Spleen (tissue), 13 donors: ENCODE results near the gene INS. TPM values are rescaled to one million over a fixed set of nuclear protein-coding genes. Genes with fewer than 3 reads are reported as not detected.

Experiments used
- DNase-seq: peaks from one replicate; pipeline ENCODE4 v3.0.0-alpha.2; 2020
- H3K27ac ChIP-seq, 8 donors: fragments of 200-600 bp; sonication (generic) in 7 of 8; 1 replicate in 4 of 8; 2 replicates in 4 of 8; pipeline versions ENCODE4 v1.5.0 to v1.8.0; 2016 to 2021; ENCODE audit warnings: inconsistent platforms in 4 of 8, mild to moderate bottlenecking in 4 of 8, moderate library complexity in 1 of 8
- H3K27me3 ChIP-seq, 7 donors: fragments of 200-600 bp; sonication (generic) in 6 of 7; replicated peaks in 1 of 7; 1 replicate in 4 of 7; 2 replicates in 3 of 7; pipeline versions ENCODE4 v1.5.0 to v1.8.0; 2016 to 2021; ENCODE audit warnings: inconsistent platforms in 3 of 7, mild to moderate bottlenecking in 1 of 7
- H3K36me3 ChIP-seq, 6 donors: fragments of 200-600 bp; sonication (generic) in 5 of 6; 1 replicate in 4 of 6; 2 replicates in 2 of 6; pipeline versions ENCODE4 v1.5.0 to v1.8.0; 2016 to 2021; ENCODE audit warnings: inconsistent platforms in 2 of 6
- H3K4me1 ChIP-seq, 6 donors: fragments of 200-600 bp; sonication (generic) in 5 of 6; 1 replicate in 3 of 6; 2 replicates in 3 of 6; pipeline versions ENCODE4 v1.5.0 to v1.8.0; 2016 to 2021; ENCODE audit warnings: inconsistent platforms in 3 of 6
- H3K4me3 ChIP-seq, 8 donors: fragments of 200-600 bp; sonication (generic) in 7 of 8; 1 replicate in 4 of 8; 2 replicates in 4 of 8; pipeline versions ENCODE4 v1.5.0 to v1.8.0; 2016 to 2021; ENCODE audit warnings: inconsistent platforms in 4 of 8, mild to moderate bottlenecking in 4 of 8, moderate library complexity in 2 of 8
- H3K9me3 ChIP-seq, 8 donors: fragments of 200-600 bp; sonication (generic) in 7 of 8; 1 replicate in 4 of 8; 2 replicates in 4 of 8; pipeline versions ENCODE4 v1.5.0 to v1.8.0; 2016 to 2021; ENCODE audit warnings: inconsistent platforms in 4 of 8
- POLR2A ChIP-seq, 3 donors: fragments of 450-650 bp; IDR thresholded peaks; one replicate each; pipeline ENCODE4 v1.5.1; 2017; ENCODE audit warnings: antibody characterized with exemption in 3 of 3, mild to moderate bottlenecking in 1 of 3
- POLR2AphosphoS5 ChIP-seq, 3 donors: sonication (generic); formaldehyde crosslinking; IDR thresholded peaks; one replicate each; pipeline ENCODE4 v1.5.1; 2017; ENCODE audit warnings: antibody characterized with exemption in 3 of 3
- WGBS, 5 donors: extraction: QIAGEN DNeasy Blood & Tissue Kit in 3 of 5; methylation state at CpG; one replicate each; pipeline versions ENCODE4 v1.1.5 to v1.1.7; 2013 to 2018; 5-methylcytosine and 5-hydroxymethylcytosine counted together
- intact Hi-C: fragments of 100-400 bp; cut with DNase I; formaldehyde crosslinking; loops from one replicate; pipeline ENCODE4 v1.15.0; 2023; ENCODE audit warnings: low total_unique reads
- long read RNA-seq, 2 donors: transcript quantifications; one replicate each; lab custom pipeline, GENCODE V29; 2026
- polyA plus RNA-seq, 3 donors: library from polyadenylated mRNA; stranded (reverse); fragments of 200-250 nt; gene quantifications; one replicate each; pipeline ENCODE4 v1.2.1, GENCODE V29; 2013
- total RNA-seq, 7 donors: library from RNA; depleted of rRNA in 3 of 7; stranded (reverse); fragments of >200 nt in 3 of 7; fragmentation: NEBNext Ultra II Directional in 4 of 7; extraction: Animal tissue kit (Norgen Biotek cat#: 25700) in 4 of 7; gene quantifications; one replicate each; pipeline versions ENCODE4 v1.1.0 to v1.2.1, GENCODE V29; 2016 to 2021
- TF ChIP-seq, protein P1 (sequence below), 11 experiments: fragments of 200-600 bp in 7 of 11; fragments of 450-650 bp in 4 of 11; sonication (generic) in 4 of 11; IDR thresholded peaks in 8 of 11; conservative IDR thresholded peaks in 3 of 11; 1 replicate in 7 of 11; 2 replicates in 4 of 11; pipeline versions ENCODE4 v1.4.0 to v1.8.0; 2016 to 2021; ENCODE audit warnings: antibody characterized with exemption in 11 of 11, inconsistent platforms in 4 of 11, mild to moderate bottlenecking in 1 of 11
- donor health status: healthy with polysubstance abuse.
- donor health status: DM: no; HTN: no; CAD: no; lungs with moderate emphysema.
- donor health status: DM: no; HTN: no; CAD: no.
- donor health status: Bipolar disorder and iron deficiency.
- donor health status: healthy.
- donor health status: DM: no; HTN: no; CAD: no.
- donor health status: DM: yes; HTN: yes; CAD: no.

The INS gene
- 1 to 10 TPM in 2 of 7 donors, not detected in 5; 1.3 to 1.5 TPM for total RNA-seq
- polyA plus RNA-seq, result 1 to 10 TPM; 1.3 to 2.4 (median 1.9) TPM
- long read RNA-seq, donor 1, result 0 reads
- long read RNA-seq, donor 2, transcript INS-203 (2 exons, 639 nt), result minor isoform, 94 of 575 reads
- long read RNA-seq, donor 2, transcript INS-202 (3 exons, 597 nt), result major isoform, 416 of 575 reads
- long read RNA-seq, donor 2, partial matches to known transcripts, result 62 of 575 reads
- long read RNA-seq, donor 2, other reads (novel, unspliced or antisense), result 0 of 575 reads

GRCh38 chr11:2160736-2161259, at the start of gene INS:
Gene INS, minus strand, starts transcription at chr11:2161209. Its CDS starts 238 bp downstream, at chr11:2160971.
- peaks cover 0 to 86% (median 2%) of the 10 kb centered on the region in 7 donors for H3K27me3 ChIP-seq

DNA sequence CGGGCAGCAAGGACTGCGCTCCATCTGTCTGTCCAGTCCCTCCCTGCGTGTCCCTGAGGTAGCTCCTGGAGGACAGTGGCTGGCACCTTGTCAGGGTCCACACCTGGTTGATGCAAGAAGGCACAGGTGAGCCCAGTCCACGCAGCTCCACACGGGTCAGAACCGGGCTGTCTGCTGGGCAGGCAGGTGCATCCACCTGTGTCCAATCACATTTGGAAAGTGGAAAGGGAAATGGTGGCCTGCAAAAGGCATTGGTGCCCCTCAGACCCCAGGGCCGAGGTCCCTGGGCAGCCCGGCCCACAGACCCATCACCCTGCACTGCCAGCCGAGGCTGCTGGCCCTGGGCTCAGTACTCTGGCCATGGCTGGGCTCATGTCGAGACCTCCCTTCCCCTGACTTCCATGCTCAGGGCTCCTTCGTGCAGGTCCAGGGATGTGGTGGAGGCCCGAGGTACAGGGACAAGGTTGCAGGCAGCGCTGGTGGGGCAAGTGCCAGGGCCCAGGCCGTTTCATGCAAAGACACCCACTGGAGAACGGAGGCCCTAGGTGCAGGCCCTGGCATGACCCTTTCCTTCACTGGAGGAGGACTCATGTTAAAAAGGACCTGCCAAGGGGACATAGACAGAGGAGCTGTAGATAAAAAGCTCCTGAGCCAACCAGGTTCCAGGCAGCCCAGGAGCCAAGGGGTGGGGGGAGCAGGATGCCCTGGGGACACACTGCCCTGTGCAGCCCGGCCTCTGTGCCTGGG, 49.5 kb upstream of the INS start:
- TF ChIP-seq POLR2AphosphoS5 (IDR thresholded peaks at IDR 0.05) (no peak), POLR2A (IDR thresholded peaks at IDR 0.05) (no peak)
- TF ChIP-seq, protein P1, sequence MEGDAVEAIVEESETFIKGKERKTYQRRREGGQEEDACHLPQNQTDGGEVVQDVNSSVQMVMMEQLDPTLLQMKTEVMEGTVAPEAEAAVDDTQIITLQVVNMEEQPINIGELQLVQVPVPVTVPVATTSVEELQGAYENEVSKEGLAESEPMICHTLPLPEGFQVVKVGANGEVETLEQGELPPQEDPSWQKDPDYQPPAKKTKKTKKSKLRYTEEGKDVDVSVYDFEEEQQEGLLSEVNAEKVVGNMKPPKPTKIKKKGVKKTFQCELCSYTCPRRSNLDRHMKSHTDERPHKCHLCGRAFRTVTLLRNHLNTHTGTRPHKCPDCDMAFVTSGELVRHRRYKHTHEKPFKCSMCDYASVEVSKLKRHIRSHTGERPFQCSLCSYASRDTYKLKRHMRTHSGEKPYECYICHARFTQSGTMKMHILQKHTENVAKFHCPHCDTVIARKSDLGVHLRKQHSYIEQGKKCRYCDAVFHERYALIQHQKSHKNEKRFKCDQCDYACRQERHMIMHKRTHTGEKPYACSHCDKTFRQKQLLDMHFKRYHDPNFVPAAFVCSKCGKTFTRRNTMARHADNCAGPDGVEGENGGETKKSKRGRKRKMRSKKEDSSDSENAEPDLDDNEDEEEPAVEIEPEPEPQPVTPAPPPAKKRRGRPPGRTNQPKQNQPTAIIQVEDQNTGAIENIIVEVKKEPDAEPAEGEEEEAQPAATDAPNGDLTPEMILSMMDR (IDR thresholded peaks at IDR 0.05 in 8 of 11, conservative IDR thresholded peaks at IDR 0.05 in 3 of 11), result no peak
- Histone ChIP-seq H3K4me1 (peaks cover 0 to 18% (median 2%) of the 10 kb centered on the region in 6 donors), H3K27me3 (peaks cover 0 to 37% (median 0%) of the 10 kb centered on the region in 7 donors), H3K36me3 (no peaks in the 10 kb centered on the region), H3K4me3 (no peak overlapping the region), H3K9me3 (peaks cover 0 to 4% (median 0%) of the 10 kb centered on the region in 8 donors), H3K27ac (no peak overlapping the region)
- DNase-seq, result peak; percentile 56
- intact Hi-C loops, result no loop called here
- WGBS, 5 donors, result 83 to 87% (median 85%) methylated on average over 15 to 16 of the region's 16 CpGs

More at GRCh38 chr11:2160736-2161259, at the start of gene INS:
- TF ChIP-seq POLR2A (IDR thresholded peaks at IDR 0.05), result no peak
- TF ChIP-seq POLR2AphosphoS5 (IDR thresholded peaks at IDR 0.05), result no peak
- TF ChIP-seq, protein P1 (IDR thresholded peaks at IDR 0.05 in 8 of 11, conservative IDR thresholded peaks at IDR 0.05 in 3 of 11), result no peak
- Histone ChIP-seq H3K4me3 (no peak within 1 kb of the TSS), H3K36me3 (no peaks in the 10 kb centered on the region), H3K4me1 (peaks cover 0 to 4% (median under 1%) of the 10 kb centered on the region in 6 donors), H3K27ac (no peak within 1 kb of the TSS), H3K9me3 (no peaks in the 10 kb centered on the region)
- 74 to 90% (median 84%) methylated on average over 7 to 13 of the region's 13 CpGs for WGBS, 5 donors
- DNase-seq, result no peak
- intact Hi-C loops, result no loop called here

DNA sequence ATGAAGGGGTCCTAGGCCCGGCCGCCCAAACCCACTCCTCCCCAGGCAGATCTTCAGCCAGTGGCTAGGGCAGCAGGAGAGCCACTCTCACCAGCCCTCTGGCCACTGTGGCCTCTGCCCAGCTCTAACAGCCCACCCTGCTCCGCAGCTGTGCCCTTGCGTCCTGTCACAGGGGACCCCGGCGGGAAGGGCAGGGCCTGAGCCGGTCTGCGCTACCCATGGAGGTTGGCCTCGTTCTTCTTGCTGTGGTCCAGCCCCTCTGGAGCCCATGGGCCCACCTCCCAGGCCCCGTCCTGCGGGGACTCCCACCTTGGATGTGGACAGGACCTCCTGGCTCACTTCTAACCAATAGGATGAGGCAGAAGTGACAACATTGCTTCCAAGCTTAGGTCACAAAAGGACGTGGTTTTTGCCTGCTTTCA, 48.9 kb upstream of the INS start:
- Histone ChIP-seq H3K9me3 (peaks cover 0 to 4% (median 0%) of the 10 kb centered on the region in 8 donors), H3K4me1 (peaks cover 0 to 18% (median 2%) of the 10 kb centered on the region in 6 donors), H3K4me3 (no peak overlapping the region), H3K27ac (no peak overlapping the region), H3K36me3 (no peaks in the 10 kb centered on the region), H3K27me3 (peaks cover 0 to 37% (median 0%) of the 10 kb centered on the region in 7 donors)
- DNase-seq, result peak; percentile 56
- TF ChIP-seq, protein P1 (IDR thresholded peaks at IDR 0.05 in 8 of 11, conservative IDR thresholded peaks at IDR 0.05 in 3 of 11), result no peak
- TF ChIP-seq POLR2AphosphoS5 (IDR thresholded peaks at IDR 0.05), result no peak
- no peak for TF ChIP-seq POLR2A (IDR thresholded peaks at IDR 0.05)
- intact Hi-C loops, result no loop called here
- 79 to 96% (median 90%) methylated on average over 3 to 12 of the region's 12 CpGs for WGBS, 5 donors
